Adrenal gland (tissue), 12 donors: Measurements from ENCODE around the gene TBC1D2. TPM values are rescaled to one million over a fixed set of nuclear protein-coding genes. Genes with fewer than 3 reads are reported as not detected.

Experiments used
- DNase-seq, 7 donors: peaks; one replicate each; pipeline ENCODE4 v3.0.0-alpha.2; 2019 to 2020
- H3K27ac ChIP-seq, 5 donors: fragments of 200-600 bp; sonication (generic) in 4 of 5; 1 replicate in 3 of 5; 2 replicates in 2 of 5; pipeline versions ENCODE4 v1.5.1 to v1.8.0; 2016 to 2020; ENCODE audit warnings: mild to moderate bottlenecking in 1 of 5
- H3K27me3 ChIP-seq: fragments of 200-600 bp; 2 replicates; pipeline ENCODE4 v1.8.0; 2021
- H3K36me3 ChIP-seq, 2 donors: fragments of 200-600 bp; replicated peaks in 1 of 2; 1 replicate in 1 of 2; 2 replicates in 1 of 2; pipeline versions ENCODE4 v1.5.1 to v1.8.0; 2018 to 2022
- H3K4me1 ChIP-seq, 2 donors: fragments of 200-600 bp; replicated peaks in 1 of 2; 1 replicate in 1 of 2; 2 replicates in 1 of 2; pipeline versions ENCODE4 v1.5.1 to v1.8.0; 2018 to 2021
- H3K4me3 ChIP-seq, 4 donors: fragments of 200-600 bp; sonication (generic) in 3 of 4; one replicate each; pipeline ENCODE4 v1.5.1; 2016 to 2018
- H3K9me3 ChIP-seq, 3 donors: fragments of 200-600 bp; sonication (generic) in 1 of 3; replicated peaks in 1 of 3; 1 replicate in 2 of 3; 2 replicates in 1 of 3; pipeline versions ENCODE4 v1.5.1 to v1.8.0; 2016 to 2021
- CTCF ChIP-seq, 6 experiments: fragments of 450-650 bp in 4 of 6; fragments of 200-600 bp in 2 of 6; sonication (generic) in 1 of 6; IDR thresholded peaks; 1 replicate in 5 of 6; 2 replicates in 1 of 6; pipeline versions ENCODE4 v1.5.1 to v1.8.0; 2016 to 2021; ENCODE audit warnings: antibody characterized with exemption in 6 of 6, mild to moderate bottlenecking in 2 of 6, moderate library complexity in 1 of 6
- POLR2A ChIP-seq, 2 donors: fragments of 450-650 bp; IDR thresholded peaks; one replicate each; pipeline ENCODE4 v1.6.1; 2017; ENCODE audit warnings: antibody characterized with exemption in 2 of 2, mild to moderate bottlenecking in 2 of 2, moderate library complexity in 1 of 2
- WGBS, 4 donors: extraction: QIAGEN DNeasy Blood & Tissue Kit in 2 of 4; methylation state at CpG; one replicate each; pipeline versions ENCODE4 v1.1.5 to v1.1.7; 2013 to 2017; 5-methylcytosine and 5-hydroxymethylcytosine counted together
- intact Hi-C, 2 donors: fragments of 100-400 bp; cut with DNase I; formaldehyde crosslinking; loops; one replicate each; pipeline versions ENCODE4 v1.14.1 to v1.15.0; 2022 to 2023
- polyA plus RNA-seq, 3 donors: library from polyadenylated mRNA; stranded (reverse); fragments of 200-250 nt in 2 of 3; fragments of 350-450 nt in 1 of 3; fragmentation: Illumina TruSeq in 1 of 3; extraction: RNeasy Lipid Tissue Mini Kit (QIAGEN cat#74804) in 1 of 3; gene quantifications; one replicate each; pipeline ENCODE4 v1.2.3, GENCODE V29; 2013 to 2014
- total RNA-seq, 9 donors: library from RNA; depleted of rRNA in 4 of 9; stranded (reverse); fragments of >200 nt in 4 of 9; fragments of 120-200 nt in 1 of 9; fragmentation: NEBNext Ultra II Directional in 1 of 9; extraction: Animal tissue kit (Norgen Biotek cat#: 25700) in 1 of 9; gene quantifications; one replicate each; pipeline versions ENCODE4 v1.1.0 to v1.2.4, GENCODE V29; 2013 to 2023
- donor health status: healthy with polysubstance abuse.
- donor health status: Bipolar disorder and iron deficiency.
- donor health status: DM: yes; HTN: yes; CAD: no.
- donor health status: DM: no; HTN: no; CAD: no.
- donor health status: DM: no; HTN: no; CAD: no.
- donor health status: DM: yes; HTN: yes; CAD: no.

The TBC1D2 gene
- total and polyA plus RNA-seq, 12 donors: 0.67 to 21.9 (median 10.8) TPM

GRCh38 chr9:98204692-98205091 lies 50.8 kb downstream of the TBC1D2 start:
- WGBS, 4 donors: 62 to 72% (median 69%) methylated on average over 4 of the region's 4 CpGs
- no peak overlapping the region for H3K27ac ChIP-seq
- no peak overlapping the region for H3K4me3 ChIP-seq
- no peaks in the 10 kb centered on the region for H3K36me3 ChIP-seq
- TF ChIP-seq POLR2A (IDR thresholded peaks at IDR 0.05): no peak
- TF ChIP-seq CTCF (IDR thresholded peaks at IDR 0.05): no peak
- no peaks in the 10 kb centered on the region for H3K9me3 ChIP-seq
- no peaks in the 10 kb centered on the region for H3K4me1 ChIP-seq
- H3K27me3 ChIP-seq: no peaks in the 10 kb centered on the region
- no peak for DNase-seq
- intact Hi-C loops: loop anchor here (2.0 to 10.0 kb wide), 5 partner anchors 58 to 270 kb away; partner anchors contain the start of gene HEMGN (in 1 of the 2)

GRCh38 chr9:98203153-98203552 lies 52.3 kb downstream of the TBC1D2 start:
- 89 to 100% (median 97%) methylated on average over 1 to 7 of the region's 7 CpGs for WGBS, 4 donors
- TF ChIP-seq POLR2A (IDR thresholded peaks at IDR 0.05): no peak
- Histone ChIP-seq H3K4me3 (no peak overlapping the region), H3K9me3 (no peaks in the 10 kb centered on the region), H3K27me3 (no peaks in the 10 kb centered on the region), H3K27ac (no peak overlapping the region), H3K4me1 (no peaks in the 10 kb centered on the region), H3K36me3 (no peaks in the 10 kb centered on the region)
- intact Hi-C loops: loop anchor here in 1 of 2 donors (10.0 kb wide), 2 partner anchors 128 to 268 kb away; partner anchors contain the start of gene HEMGN
- no peak for DNase-seq

GRCh38 chr9:98202252-98202651 lies 53.2 kb downstream of the TBC1D2 start:
- intact Hi-C loops: loop anchor here in 1 of 2 donors (10.0 kb wide), 2 partner anchors 127 to 267 kb away; partner anchors contain the start of gene HEMGN
- 75 to 81% (median 77%) methylated on average over 5 of the region's 5 CpGs for WGBS, 4 donors
- TF ChIP-seq CTCF (IDR thresholded peaks at IDR 0.05): no peak
- Histone ChIP-seq H3K9me3 (no peaks in the 10 kb centered on the region), H3K4me3 (no peak overlapping the region), H3K36me3 (no peaks in the 10 kb centered on the region), H3K4me1 (no peaks in the 10 kb centered on the region), H3K27me3 (no peaks in the 10 kb centered on the region), H3K27ac (peak overlapping the region in 1 of 5 donors; percentile 40)
- peak in 3 of 7 donors; percentile 23 to 52 (median 26) for DNase-seq

GRCh38 chr9:98201749-98202148 lies 53.7 kb downstream of the TBC1D2 start:
- DNase-seq: no peak
- no peak overlapping the region for H3K4me3 ChIP-seq
- peak overlapping the region in 1 of 5 donors; percentile 40 for H3K27ac ChIP-seq
- 94 to 100% (median 94%) methylated on average over 2 to 7 of the region's 7 CpGs for WGBS, 4 donors
- H3K9me3 ChIP-seq: no peaks in the 10 kb centered on the region
- no peaks in the 10 kb centered on the region for H3K4me1 ChIP-seq
- no peaks in the 10 kb centered on the region for H3K36me3 ChIP-seq
- intact Hi-C loops: loop anchor here in 1 of 2 donors (10.0 kb wide), 2 partner anchors 127 to 267 kb away; partner anchors contain the start of gene HEMGN
- H3K27me3 ChIP-seq: no peaks in the 10 kb centered on the region
- no peak for TF ChIP-seq CTCF (IDR thresholded peaks at IDR 0.05)
- no peak for TF ChIP-seq POLR2A (IDR thresholded peaks at IDR 0.05)

- no peak for DNase-seq
- no peaks in the 10 kb centered on the region for H3K4me1 ChIP-seq
- H3K27ac ChIP-seq: no peak overlapping the region
- intact Hi-C loops: loop anchor here in 1 of 2 donors (10.0 kb wide), 2 partner anchors 126 to 266 kb away; partner anchors contain the start of gene HEMGN
- no peaks in the 10 kb centered on the region for H3K36me3 ChIP-seq
- H3K4me3 ChIP-seq: no peak overlapping the region
- no peaks in the 10 kb centered on the region for H3K9me3 ChIP-seq
- no peaks in the 10 kb centered on the region for H3K27me3 ChIP-seq
- 86 to 91% (median 89%) methylated on average over 5 to 6 of the region's 6 CpGs for WGBS, 4 donors
- TF ChIP-seq POLR2A (IDR thresholded peaks at IDR 0.05): no peak
- TF ChIP-seq CTCF (IDR thresholded peaks at IDR 0.05): no peak
These were observed 54.3 kb downstream of the TBC1D2 start for GRCh38 chr9:98201102-98201501.
